ENCODE data around the gene WDR62. TPM values are rescaled to one million over a fixed set of nuclear protein-coding genes. Genes with fewer than 3 reads are reported as not detected.
A peak's percentile ranks its signal among the peaks of the same experiment; 100 is the strongest.
"Not testable (repeated sequence)": the region's sequence is repeated elsewhere in the genome, so short reads cannot be mapped to it uniquely, and the experiment has no call there.

Gene WDR62
- polyA plus RNA-seq, 1 donor from 2014 or later, result 0.35 TPM

DNA sequence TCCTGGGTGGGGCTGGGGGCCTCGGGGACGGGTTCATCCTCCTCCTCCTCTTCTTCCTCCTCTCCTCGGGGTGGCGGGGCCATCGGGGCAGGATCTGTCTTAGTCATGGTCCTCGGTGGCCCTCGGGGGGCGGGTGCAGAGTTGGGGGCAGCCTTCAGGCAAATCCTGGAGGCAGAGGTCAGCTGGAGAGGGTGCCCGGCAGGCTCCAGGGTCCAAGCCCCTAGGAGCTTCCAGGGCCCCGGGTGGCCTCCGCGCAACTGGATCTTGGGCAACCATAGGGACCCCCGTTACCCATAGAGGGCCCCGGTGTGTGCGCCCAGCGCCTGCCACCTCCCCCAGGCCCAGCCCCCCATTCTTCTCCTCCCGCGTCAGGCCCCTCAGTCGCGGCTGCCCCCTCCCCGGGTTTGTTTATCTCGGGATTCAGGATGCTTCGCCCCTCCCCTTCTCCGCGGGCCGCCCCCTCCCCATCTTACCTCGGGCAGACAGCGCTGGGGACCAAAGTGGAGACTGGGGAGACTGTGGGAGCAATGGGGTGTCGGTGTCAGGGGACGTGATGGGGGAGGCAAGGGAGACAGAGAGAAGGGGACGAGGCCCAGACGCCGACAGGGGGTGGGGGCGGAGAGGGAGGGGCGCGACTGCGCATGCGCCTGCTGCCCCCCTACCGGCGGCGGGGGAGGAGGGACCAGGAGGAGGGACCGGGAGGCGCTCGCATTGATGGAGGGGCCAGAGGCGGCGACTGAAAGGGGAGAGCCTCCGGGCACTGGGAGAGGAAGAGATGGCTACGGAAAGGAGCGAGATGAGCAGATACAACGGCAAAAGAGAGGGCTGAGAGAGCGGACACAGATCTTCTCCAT lies 22.2 kb upstream of the WDR62 start, which contains the start of gene CLIP3:
TSS of gene CLIP3 (minus strand) at position 623 of the 854 bp plus-strand sequence. CDS start at position 107, 516 bp downstream.
- Histone ChIP-seq H3F3A (ENCODE audit: insufficient read depth, low read length, poor library complexity, severe bottlenecking) (no peaks in the 10 kb centered on the region), H3K4me3 (ENCODE audit: low read length) (peak within 1 kb of the TSS; percentile 96), H3K36me3 (ENCODE audit: insufficient read depth, low read length) (no peaks in the 10 kb centered on the region), H3K27ac (ENCODE audit: low read length) (peak within 1 kb of the TSS; percentile 84), H3K79me2 (replicated peaks; ENCODE audit: insufficient read depth, low read length) (peaks cover 25% of the 10 kb centered on the region), H3K9me3 (ENCODE audit: low read length) (no peaks in the 10 kb centered on the region), H3K9me2 (ENCODE audit: insufficient read depth, low read length) (no peaks in the 10 kb centered on the region), H4K20me1 (ENCODE audit: insufficient read depth) (no peaks in the 10 kb centered on the region), H3K9ac (ENCODE audit: low read length) (peak within 1 kb of the TSS; percentile 96), H3K27me3 (ENCODE audit: insufficient read depth, low read depth, low read length) (no peaks in the 10 kb centered on the region), H3K4me2 (ENCODE audit: low read length) (peak within 1 kb of the TSS; percentile 88), H2AFZ (ENCODE audit: low read depth, low read length) (peak within 1 kb of the TSS; percentile 83)
- TF ChIP-seq, protein P1, sequence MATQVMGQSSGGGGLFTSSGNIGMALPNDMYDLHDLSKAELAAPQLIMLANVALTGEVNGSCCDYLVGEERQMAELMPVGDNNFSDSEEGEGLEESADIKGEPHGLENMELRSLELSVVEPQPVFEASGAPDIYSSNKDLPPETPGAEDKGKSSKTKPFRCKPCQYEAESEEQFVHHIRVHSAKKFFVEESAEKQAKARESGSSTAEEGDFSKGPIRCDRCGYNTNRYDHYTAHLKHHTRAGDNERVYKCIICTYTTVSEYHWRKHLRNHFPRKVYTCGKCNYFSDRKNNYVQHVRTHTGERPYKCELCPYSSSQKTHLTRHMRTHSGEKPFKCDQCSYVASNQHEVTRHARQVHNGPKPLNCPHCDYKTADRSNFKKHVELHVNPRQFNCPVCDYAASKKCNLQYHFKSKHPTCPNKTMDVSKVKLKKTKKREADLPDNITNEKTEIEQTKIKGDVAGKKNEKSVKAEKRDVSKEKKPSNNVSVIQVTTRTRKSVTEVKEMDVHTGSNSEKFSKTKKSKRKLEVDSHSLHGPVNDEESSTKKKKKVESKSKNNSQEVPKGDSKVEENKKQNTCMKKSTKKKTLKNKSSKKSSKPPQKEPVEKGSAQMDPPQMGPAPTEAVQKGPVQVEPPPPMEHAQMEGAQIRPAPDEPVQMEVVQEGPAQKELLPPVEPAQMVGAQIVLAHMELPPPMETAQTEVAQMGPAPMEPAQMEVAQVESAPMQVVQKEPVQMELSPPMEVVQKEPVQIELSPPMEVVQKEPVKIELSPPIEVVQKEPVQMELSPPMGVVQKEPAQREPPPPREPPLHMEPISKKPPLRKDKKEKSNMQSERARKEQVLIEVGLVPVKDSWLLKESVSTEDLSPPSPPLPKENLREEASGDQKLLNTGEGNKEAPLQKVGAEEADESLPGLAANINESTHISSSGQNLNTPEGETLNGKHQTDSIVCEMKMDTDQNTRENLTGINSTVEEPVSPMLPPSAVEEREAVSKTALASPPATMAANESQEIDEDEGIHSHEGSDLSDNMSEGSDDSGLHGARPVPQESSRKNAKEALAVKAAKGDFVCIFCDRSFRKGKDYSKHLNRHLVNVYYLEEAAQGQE (IDR thresholded peaks at IDR 0.05; ENCODE audit: borderline replicate concordance), result peak; percentile 69
- peak; percentile 55 for TF ChIP-seq TAF1 (IDR thresholded peaks at IDR 0.05; ENCODE audit: low read depth)
- peak; percentile 27 for TF ChIP-seq SMC3 (conservative IDR thresholded peaks at IDR 0.05; ENCODE audit: poor library complexity)
- peak; percentile 20 for TF ChIP-seq RAD21 (conservative IDR thresholded peaks at IDR 0.05)
- TF ChIP-seq MXI1 (conservative IDR thresholded peaks at IDR 0.05; ENCODE audit: poor library complexity, severe bottlenecking), result no peak
- TF ChIP-seq, protein P2, sequence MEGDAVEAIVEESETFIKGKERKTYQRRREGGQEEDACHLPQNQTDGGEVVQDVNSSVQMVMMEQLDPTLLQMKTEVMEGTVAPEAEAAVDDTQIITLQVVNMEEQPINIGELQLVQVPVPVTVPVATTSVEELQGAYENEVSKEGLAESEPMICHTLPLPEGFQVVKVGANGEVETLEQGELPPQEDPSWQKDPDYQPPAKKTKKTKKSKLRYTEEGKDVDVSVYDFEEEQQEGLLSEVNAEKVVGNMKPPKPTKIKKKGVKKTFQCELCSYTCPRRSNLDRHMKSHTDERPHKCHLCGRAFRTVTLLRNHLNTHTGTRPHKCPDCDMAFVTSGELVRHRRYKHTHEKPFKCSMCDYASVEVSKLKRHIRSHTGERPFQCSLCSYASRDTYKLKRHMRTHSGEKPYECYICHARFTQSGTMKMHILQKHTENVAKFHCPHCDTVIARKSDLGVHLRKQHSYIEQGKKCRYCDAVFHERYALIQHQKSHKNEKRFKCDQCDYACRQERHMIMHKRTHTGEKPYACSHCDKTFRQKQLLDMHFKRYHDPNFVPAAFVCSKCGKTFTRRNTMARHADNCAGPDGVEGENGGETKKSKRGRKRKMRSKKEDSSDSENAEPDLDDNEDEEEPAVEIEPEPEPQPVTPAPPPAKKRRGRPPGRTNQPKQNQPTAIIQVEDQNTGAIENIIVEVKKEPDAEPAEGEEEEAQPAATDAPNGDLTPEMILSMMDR (IDR thresholded peaks at IDR 0.05; ENCODE audit: poor library complexity, severe bottlenecking), result peak; percentile 24
- TF ChIP-seq EP300 (conservative IDR thresholded peaks at IDR 0.05; ENCODE audit: poor library complexity, severe bottlenecking), result peak; percentile 24
- no peak for TF ChIP-seq EZH2 (IDR thresholded peaks at IDR 0.05; ENCODE audit: borderline replicate concordance, insufficient read depth, low read length, poor library complexity, severe bottlenecking)
- TF ChIP-seq POLR2AphosphoS5 (IDR thresholded peaks at IDR 0.05), result peak; percentile 93

DNA sequence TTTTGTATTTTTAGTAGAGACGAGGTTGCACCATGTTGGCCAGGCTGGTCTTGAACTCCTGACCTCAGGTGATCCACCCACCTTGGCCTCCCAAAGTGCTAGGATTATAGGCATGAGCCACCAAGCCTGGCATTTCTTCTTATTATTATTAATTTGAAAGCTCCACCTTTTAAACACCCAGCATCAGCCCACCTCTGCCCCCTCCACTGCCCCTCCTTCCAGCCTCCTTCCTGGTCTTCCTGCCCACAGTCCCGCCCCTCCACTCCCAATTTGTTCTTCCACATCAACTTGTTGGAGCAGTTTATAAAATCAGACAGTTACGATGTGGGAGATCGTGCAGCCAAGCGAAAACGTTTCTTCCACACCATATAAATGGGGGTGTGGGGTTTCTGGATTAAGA lies 14.2 kb upstream of the WDR62 start:
- Histone ChIP-seq H3K9ac (ENCODE audit: low read length) (no peak overlapping the region), H3K9me2 (ENCODE audit: insufficient read depth, low read length) (no peaks in the 10 kb centered on the region), H3K9me3 (ENCODE audit: low read length) (no peaks in the 10 kb centered on the region), H3K4me3 (ENCODE audit: low read length) (no peak overlapping the region), H3K36me3 (ENCODE audit: insufficient read depth, low read length) (no peaks in the 10 kb centered on the region), H3F3A (ENCODE audit: insufficient read depth, low read length, poor library complexity, severe bottlenecking) (no peaks in the 10 kb centered on the region), H2AFZ (ENCODE audit: low read depth, low read length) (no peak overlapping the region), H3K4me2 (ENCODE audit: low read length) (no peak overlapping the region), H4K20me1 (ENCODE audit: insufficient read depth) (no peaks in the 10 kb centered on the region), H3K27me3 (ENCODE audit: insufficient read depth, low read depth, low read length) (no peaks in the 10 kb centered on the region), H3K79me2 (replicated peaks; ENCODE audit: insufficient read depth, low read length) (no peaks in the 10 kb centered on the region), H3K27ac (ENCODE audit: low read length) (no peak overlapping the region)
- TF ChIP-seq RAD21 (conservative IDR thresholded peaks at IDR 0.05), result no peak
- TF ChIP-seq EZH2 (IDR thresholded peaks at IDR 0.05; ENCODE audit: borderline replicate concordance, insufficient read depth, low read length, poor library complexity, severe bottlenecking), result no peak
- TF ChIP-seq TAF1 (IDR thresholded peaks at IDR 0.05; ENCODE audit: low read depth), result no peak
- no peak for TF ChIP-seq EP300 (conservative IDR thresholded peaks at IDR 0.05; ENCODE audit: poor library complexity, severe bottlenecking)
- TF ChIP-seq, protein P2 (IDR thresholded peaks at IDR 0.05; ENCODE audit: poor library complexity, severe bottlenecking), result no peak
- TF ChIP-seq POLR2AphosphoS5 (IDR thresholded peaks at IDR 0.05), result no peak
- TF ChIP-seq, protein P1 (IDR thresholded peaks at IDR 0.05; ENCODE audit: borderline replicate concordance), result no peak

DNA sequence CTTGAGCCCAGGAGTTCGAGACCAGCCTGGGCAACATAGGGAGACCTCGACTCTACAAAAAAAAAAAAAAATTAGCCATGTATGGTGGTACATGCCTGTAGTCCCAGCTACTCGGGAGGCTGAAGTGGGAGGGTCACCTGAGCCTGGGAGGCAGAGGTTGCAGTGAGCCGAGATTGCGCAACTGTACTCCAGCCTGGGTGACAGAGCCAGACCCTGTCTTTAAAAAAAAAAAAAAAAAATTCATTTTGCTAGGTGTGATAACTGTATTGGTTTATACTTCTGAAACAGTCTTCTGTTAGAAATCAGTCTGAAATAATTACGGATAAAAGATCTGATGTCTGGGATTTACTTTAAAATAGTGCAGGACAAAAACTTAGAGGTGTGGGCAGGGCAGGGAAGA lies 13.6 kb upstream of the WDR62 start:
- H3F3A ChIP-seq (ENCODE audit: insufficient read depth, low read length, poor library complexity, severe bottlenecking); H3K9me3 ChIP-seq (ENCODE audit: low read length); H3K79me2 ChIP-seq (replicated peaks; ENCODE audit: insufficient read depth, low read length); H3K4me2 ChIP-seq (ENCODE audit: low read length); H4K20me1 ChIP-seq (ENCODE audit: insufficient read depth); H2AFZ ChIP-seq (ENCODE audit: low read depth, low read length); H3K9ac ChIP-seq (ENCODE audit: low read length); H3K27me3 ChIP-seq (ENCODE audit: insufficient read depth, low read depth, low read length); H3K9me2 ChIP-seq (ENCODE audit: insufficient read depth, low read length); H3K36me3 ChIP-seq (ENCODE audit: insufficient read depth, low read length); H3K27ac ChIP-seq (ENCODE audit: low read length); H3K4me3 ChIP-seq (ENCODE audit: low read length): not testable (repeated sequence)

Data from neural cell (in vitro differentiated cells).